ENCODE data around the gene AWAT1.
"Not testable (repeated sequence)": the region's sequence is repeated elsewhere in the genome, so short reads cannot be mapped to it uniquely, and the experiment has no call there.

AWAT1 gene

GRCh38 chrX:70260104-70260503, 25.6 kb downstream of the AWAT1 start, which contains the start of gene P2RY4:
P2RY4 (minus strand) TSS chrX:70260204; CDS start chrX:70259624, 580 bp downstream.
- DNase-seq (ENCODE audit: low read depth in 1 of 2, low spot score in 1 of 2), result no peak

GRCh38 chrX:70262952-70263567, 28.6 kb downstream of the AWAT1 start:
- DNase-seq (ENCODE audit: low read depth in 1 of 2, low spot score in 1 of 2), result peak in 1 of 2 donors; percentile 1

- DNase-seq (ENCODE audit: low read depth in 1 of 2, low spot score in 1 of 2), result no peak
These were observed 30.3 kb downstream of the AWAT1 start for GRCh38 chrX:70264784-70265183.

- DNase-seq (ENCODE audit: low read depth in 1 of 2, low spot score in 1 of 2), result no peak
These were observed 33.6 kb downstream of the AWAT1 start, which contains the start of gene ARR3 for GRCh38 chrX:70268034-70268433. ARR3 (plus strand) TSS chrX:70268334; CDS start chrX:70269386, 1,052 bp downstream.

- DNase-seq (ENCODE audit: low read depth in 1 of 2, low spot score in 1 of 2), result not testable (repeated sequence)
These were observed 39.6 kb downstream of the AWAT1 start for GRCh38 chrX:70274029-70274428.

- DNase-seq (ENCODE audit: low read depth in 1 of 2, low spot score in 1 of 2), result no peak
These were observed 44.6 kb downstream of the AWAT1 start for GRCh38 chrX:70279081-70279480.

GRCh38 chrX:70280573-70280972, 46.1 kb downstream of the AWAT1 start:
- DNase-seq (ENCODE audit: low read depth in 1 of 2, low spot score in 1 of 2), result no peak

GRCh38 chrX:70281951-70282350, 47.5 kb downstream of the AWAT1 start, which contains the start of gene RAB41:
RAB41 (plus strand) TSS chrX:70282172; CDS start chrX:70282218, 46 bp downstream.
- DNase-seq (ENCODE audit: low read depth in 1 of 2, low spot score in 1 of 2), result no peak

GRCh38 chrX:70289168-70289792, 54.8 kb downstream of the AWAT1 start:
- no peak for DNase-seq (ENCODE audit: low read depth in 1 of 2, low spot score in 1 of 2)
